GM12878 (cell line): ENCODE results near the gene ACVR2A. TPM values are rescaled to one million over a fixed set of nuclear protein-coding genes. Genes with fewer than 3 reads are reported as not detected.

Experiments
- ATAC-seq: fragments of 200-7000 bp; cut with Tn5 transposase; 3 replicates; pipeline ENCODE4 v1.9.1; 2020; ENCODE audit warnings: mild to moderate bottlenecking, moderate library complexity
- BruUV-seq: library from RNA; stranded (reverse); fragments of 400-500 nt; replicated peaks from 2 replicates; lab custom pipeline; 2021; lab: Mats Ljungman, UMichigan
- CTCF ChIA-PET: fragments of 300-600 bp; sonication (Branson Sonifier 250); formaldehyde crosslinking; extraction: SDS; loops from one replicate; lab custom pipeline; 2021; ENCODE audit warnings: inconsistent platforms; lab: Yijun Ruan, JAX
- POLR2A ChIA-PET: fragments of 350-600 bp; formaldehyde crosslinking; extraction: SDS; loops from one replicate; lab custom pipeline; 2021; ENCODE audit warnings: inconsistent platforms; lab: Charles Lee
- RAD21 ChIA-PET: fragments of 300-600 bp; sonication (Branson Sonifier 250); formaldehyde crosslinking; loops from one replicate; lab custom pipeline; 2023; ENCODE audit warnings: antibody characterized with exemption; ENCODE audit not compliant: unreplicated experiment; lab: Charles Lee
- SMC1A ChIA-PET: fragments of 300-600 bp; sonication (Branson Sonifier 250); formaldehyde crosslinking; loops from one replicate; lab custom pipeline; 2023; ENCODE audit not compliant: unreplicated experiment, uncharacterized antibody; lab: Charles Lee
- DNase-seq: peaks from one replicate; pipeline ENCODE4 v3.0.0-alpha.2; 2011; ENCODE audit warnings: low read depth, low spot score
- FAIRE-seq: peaks from 3 replicates; lab custom pipeline; 2011; peaks lifted over from hg19 to GRCh38; lab: Jason Lieb, UNC
- H2AFZ ChIP-seq: 2 replicates; pipeline ENCODE4 v1.6.0; 2011; ENCODE audit warnings: low read depth, low read length, control low read depth; ENCODE audit not compliant: control insufficient read depth
- H3K27ac ChIP-seq: 2 replicates; pipeline ENCODE4 v1.5.1; 2011; ENCODE audit warnings: control low read depth; ENCODE audit not compliant: control insufficient read depth, insufficient read depth
- H3K27me3 ChIP-seq, 2 experiments: replicated peaks in 1 of 2; 2 replicates each; pipeline versions ENCODE4 v1.6.0 to v1.6.1; 2011; ENCODE audit warnings: low read length in 1 of 2; ENCODE audit not compliant: control insufficient read depth in 2 of 2, insufficient read depth in 2 of 2
- H3K36me3 ChIP-seq, 2 experiments: 2 replicates each; pipeline ENCODE4 v1.5.1; 2011; ENCODE audit warnings: low read length in 1 of 2; ENCODE audit not compliant: control insufficient read depth in 2 of 2, insufficient read depth in 2 of 2
- H3K4me1 ChIP-seq: 2 replicates; pipeline ENCODE4 v1.6.1; 2011; ENCODE audit warnings: mild to moderate bottlenecking, low read length, moderate library complexity, mixed read lengths; ENCODE audit not compliant: control insufficient read depth, insufficient read depth
- H3K4me2 ChIP-seq: 2 replicates; pipeline ENCODE4 v1.6.0; 2011; ENCODE audit warnings: control low read depth; ENCODE audit not compliant: control insufficient read depth, insufficient read depth
- H3K4me3 ChIP-seq: fragments of 200-600 bp; sonication (generic); 2 replicates; pipeline ENCODE4 v1.5.1; 2016
- H3K79me2 ChIP-seq: 2 replicates; pipeline ENCODE4 v1.6.0; 2011; ENCODE audit warnings: low read length; ENCODE audit not compliant: control insufficient read depth, insufficient read depth
- H3K9ac ChIP-seq: 2 replicates; pipeline ENCODE4 v1.8.0; 2011; ENCODE audit warnings: low read length, control low read depth, mixed read lengths; ENCODE audit not compliant: control insufficient read depth, insufficient read depth
- H3K9me3 ChIP-seq: replicated peaks from 3 replicates; pipeline ENCODE4 v1.5.1; 2011; ENCODE audit warnings: mild to moderate bottlenecking, low read length; ENCODE audit not compliant: control insufficient read depth, insufficient read depth
- H4K20me1 ChIP-seq: 2 replicates; pipeline ENCODE4 v1.6.0; 2011; ENCODE audit not compliant: control insufficient read depth, insufficient read depth
- BHLHE40 ChIP-seq, 2 experiments: fragments of 450-650 bp in 1 of 2; IDR thresholded peaks; 2 replicates each; pipeline ENCODE4 v1.6.1; 2011 to 2017; ENCODE audit warnings: low read depth in 2 of 2, borderline replicate concordance in 1 of 2, improper control_type of control experiment in 1 of 2, low read length in 1 of 2, mild to moderate bottlenecking in 1 of 2
- DPF2 ChIP-seq: fragments of 450-650 bp; IDR thresholded peaks from 2 replicates; pipeline ENCODE4 v1.6.1; 2017; ENCODE audit warnings: mild to moderate bottlenecking
- ELK1 ChIP-seq: IDR thresholded peaks from 2 replicates; pipeline ENCODE4 v1.6.1; 2012; ENCODE audit warnings: low read depth, low read length, improper control_type of control experiment
- ETV6 ChIP-seq, 2 experiments: fragments of 450-650 bp in 1 of 2; IDR thresholded peaks in 1 of 2; conservative IDR thresholded peaks in 1 of 2; 2 replicates each; pipeline ENCODE4 v1.6.1; 2014; ENCODE audit warnings: antibody characterized with exemption in 1 of 2, borderline replicate concordance in 1 of 2, low read depth in 1 of 2, mild to moderate bottlenecking in 1 of 2, moderate library complexity in 1 of 2
- GATAD2B ChIP-seq: fragments of 450-650 bp; conservative IDR thresholded peaks from 2 replicates; pipeline ENCODE4 v1.6.1; 2017; ENCODE audit warnings: low read depth, mild to moderate bottlenecking, moderate library complexity
- HDGF ChIP-seq: fragments of 450-650 bp; IDR thresholded peaks from 2 replicates; pipeline ENCODE4 v1.6.1; 2016; ENCODE audit warnings: antibody characterized with exemption
- KAT2A ChIP-seq: conservative IDR thresholded peaks from 2 replicates; pipeline ENCODE4 v1.6.1; 2011; ENCODE audit warnings: low read depth, low read length; ENCODE audit not compliant: control insufficient read depth
- MTA2 ChIP-seq: fragments of 450-650 bp; IDR thresholded peaks from 2 replicates; pipeline ENCODE4 v1.6.1; 2016; ENCODE audit warnings: low read depth, mild to moderate bottlenecking, moderate library complexity
- RAD21 ChIP-seq: IDR thresholded peaks from 2 replicates; pipeline ENCODE4 v1.6.1; 2011; ENCODE audit warnings: mild to moderate bottlenecking, low read depth, low read length, moderate library complexity; ENCODE audit not compliant: insufficient read depth
- SMARCA5 ChIP-seq: fragments of 450-650 bp; IDR thresholded peaks from 2 replicates; pipeline ENCODE4 v1.6.1; 2017; ENCODE audit warnings: mild to moderate bottlenecking
- SMC3 ChIP-seq: IDR thresholded peaks from 2 replicates; pipeline ENCODE4 v1.6.1; 2011; ENCODE audit warnings: low read length, improper control_type of control experiment, borderline replicate concordance
- SREBF2 ChIP-seq: IDR thresholded peaks from 2 replicates; pipeline ENCODE4 v1.6.1; 2012; ENCODE audit warnings: mild to moderate bottlenecking, low read length
- ZBED1 ChIP-seq: IDR thresholded peaks from 2 replicates; pipeline ENCODE4 v1.6.1; 2016; ENCODE audit warnings: borderline replicate concordance
- WGBS: methylation state at CpG from one replicate; pipeline ENCODE4 v1.1.6; 2016; ENCODE audit warnings: low lambda C conversion rate; ENCODE audit not compliant: insufficient replicate concordance, insufficient coverage; ENCODE audit errors: missing lambda C conversion rate; 5-methylcytosine and 5-hydroxymethylcytosine counted together
- in situ Hi-C: fragments of 300-500 bp; cut with MboI; formaldehyde crosslinking; loops from 9 replicates; pipeline ENCODE4 v1.14.3; 2018; ENCODE audit warnings: mixed read lengths
- intact Hi-C: fragments of 100-400 bp; cut with micrococcal nuclease; formaldehyde crosslinking; loops from one replicate; pipeline ENCODE4 v1.14.2; 2022; ENCODE audit not compliant: unreplicated experiment
- polyA plus RNA-seq, 11 experiments: library from polyadenylated mRNA; depleted of rRNA in 4 of 11; unstranded in 6 of 11; stranded (reverse) in 5 of 11; fragments of >200 nt; fragmentation: Nextera tagmentation in 4 of 11; fragmentation: Illumina TruSeq in 1 of 11; extraction: Ambion mirVana in 4 of 11; extraction: Trizol in 1 of 11; gene quantifications; 1 replicate in 1 of 11; 2 replicates in 10 of 11; pipeline versions ENCODE4 v1.2.1 to v1.2.3, GENCODE V29; 2011 to 2016; ENCODE audit warnings: inconsistent platforms in 2 of 11, missing spikeins in 2 of 11, low read depth in 1 of 11
- total RNA-seq, 4 experiments: library from RNA; depleted of rRNA in 3 of 4; stranded (reverse); fragments of >200 nt in 3 of 4; fragmentation: Illumina TruSeq in 1 of 4; extraction: Trizol in 1 of 4; gene quantifications; 2 replicates each; pipeline versions ENCODE4 v1.2.1 to v1.2.3, GENCODE V29; 2013 to 2021
- TF ChIP-seq, protein P1 (sequence below), 3 experiments: IDR thresholded peaks in 2 of 3; conservative IDR thresholded peaks in 1 of 3; 2 replicates each; pipeline ENCODE4 v1.5.1; 2011; ENCODE audit warnings: low read depth in 3 of 3, low read length in 3 of 3, mild to moderate bottlenecking in 3 of 3, control low read depth in 2 of 3, moderate library complexity in 2 of 3, inconsistent platforms in 1 of 3, mixed read lengths in 1 of 3; ENCODE audit not compliant: control insufficient read depth in 2 of 3, insufficient read depth in 1 of 3; ENCODE audit errors: extremely low read depth in 1 of 3

Gene ACVR2A
- total and polyA plus RNA-seq, 10 of the 15 experiments (the other 5 are each of a cell fraction or from before 2014, with no cell fraction given) = 0.42 to 3.0 (median 1.7) TPM

DNA sequence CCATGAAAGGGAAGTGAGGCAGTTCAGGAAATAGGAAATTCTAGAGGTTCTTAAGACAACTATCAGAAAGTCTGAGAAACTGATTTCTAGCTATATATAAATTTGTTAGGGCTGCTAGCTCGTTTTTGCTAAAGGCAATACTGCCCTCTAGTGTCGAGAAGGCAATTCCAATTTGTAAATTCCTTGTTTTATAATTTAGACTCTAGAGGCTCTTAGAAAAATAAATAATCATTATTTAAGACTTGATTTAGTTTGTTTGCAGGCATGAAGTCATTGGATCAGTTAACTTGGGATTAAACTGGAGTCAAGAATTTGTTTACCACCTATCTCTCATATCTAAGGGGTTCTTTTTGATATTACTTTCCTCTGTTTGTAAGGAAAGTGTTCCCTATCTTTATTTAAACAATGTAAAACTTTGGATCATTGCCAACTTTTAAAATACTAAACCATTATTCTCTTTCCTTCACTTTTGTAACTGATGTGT lies 66.2 kb downstream of the ACVR2A start:
- TF ChIP-seq ZBED1 = no peak
- TF ChIP-seq DPF2 = no peak
- peak; percentile 73; the same call in 1 of the 2 replicates for TF ChIP-seq SMC3
- TF ChIP-seq SREBF2 = no peak
- TF ChIP-seq, protein P1, sequence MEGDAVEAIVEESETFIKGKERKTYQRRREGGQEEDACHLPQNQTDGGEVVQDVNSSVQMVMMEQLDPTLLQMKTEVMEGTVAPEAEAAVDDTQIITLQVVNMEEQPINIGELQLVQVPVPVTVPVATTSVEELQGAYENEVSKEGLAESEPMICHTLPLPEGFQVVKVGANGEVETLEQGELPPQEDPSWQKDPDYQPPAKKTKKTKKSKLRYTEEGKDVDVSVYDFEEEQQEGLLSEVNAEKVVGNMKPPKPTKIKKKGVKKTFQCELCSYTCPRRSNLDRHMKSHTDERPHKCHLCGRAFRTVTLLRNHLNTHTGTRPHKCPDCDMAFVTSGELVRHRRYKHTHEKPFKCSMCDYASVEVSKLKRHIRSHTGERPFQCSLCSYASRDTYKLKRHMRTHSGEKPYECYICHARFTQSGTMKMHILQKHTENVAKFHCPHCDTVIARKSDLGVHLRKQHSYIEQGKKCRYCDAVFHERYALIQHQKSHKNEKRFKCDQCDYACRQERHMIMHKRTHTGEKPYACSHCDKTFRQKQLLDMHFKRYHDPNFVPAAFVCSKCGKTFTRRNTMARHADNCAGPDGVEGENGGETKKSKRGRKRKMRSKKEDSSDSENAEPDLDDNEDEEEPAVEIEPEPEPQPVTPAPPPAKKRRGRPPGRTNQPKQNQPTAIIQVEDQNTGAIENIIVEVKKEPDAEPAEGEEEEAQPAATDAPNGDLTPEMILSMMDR (IDR thresholded peaks at IDR 0.05 in 2 of 3, conservative IDR thresholded peaks at IDR 0.05 in 1 of 3; ENCODE audit: control insufficient read depth in 2 of 3, extremely low read depth in 1 of 3, insufficient read depth in 1 of 3, low read depth in 3 of 3, low read length in 3 of 3) = peak; percentile 48 to 73 (median 50); a peak in 5 of 6 replicates
- TF ChIP-seq ETV6 (conservative IDR thresholded peaks at IDR 0.05 in 1 of 2, IDR thresholded peaks at IDR 0.05 in 1 of 2; ENCODE audit: borderline replicate concordance in 1 of 2, low read depth in 1 of 2) = no peak
- no peak for TF ChIP-seq MTA2
- no peak for TF ChIP-seq HDGF
- TF ChIP-seq SMARCA5 = no peak
- TF ChIP-seq GATAD2B = no peak
- TF ChIP-seq KAT2A = no peak
- TF ChIP-seq BHLHE40 (IDR thresholded peaks at IDR 0.05; ENCODE audit: borderline replicate concordance in 1 of 2, low read depth in 2 of 2, low read length in 1 of 2) = no peak
- peak; percentile 92 for TF ChIP-seq RAD21
- TF ChIP-seq ELK1 = no peak
- RAD21 ChIA-PET = interaction anchor here (0.7 to 5.3 kb wide), 34 partner anchors 9 to 1182 kb away, joined by 3 to 92 read pairs (median 4); no protein-coding TSS in a partner anchor
- H4K20me1 ChIP-seq = no peaks in the 10 kb centered on the region
- H3K4me1 ChIP-seq = no peaks in the 10 kb centered on the region; the same call in 1 of the 2 replicates
- H3K4me2 ChIP-seq = no peak overlapping the region
- H3K4me3 ChIP-seq = no peak overlapping the region
- no TSS peak for BruUV-seq
- POLR2A ChIA-PET = interaction anchor here (1.0 kb wide), 1 partner anchor 866 kb away, joined by 3 read pairs; no protein-coding TSS in a partner anchor
- CTCF ChIA-PET = interaction anchor here (0.5 to 5.6 kb wide), 44 partner anchors 9 to 1251 kb away, joined by 3 to 140 read pairs (median 3); no protein-coding TSS in a partner anchor
- DNase-seq (peak; percentile 21), FAIRE-seq (peak; percentile 90), ATAC-seq (peak; percentile 65)
- H3K36me3 ChIP-seq = no peaks in the 10 kb centered on the region
- WGBS = 0% methylated on average over 2 of the region's 2 CpGs
- SMC1A ChIA-PET = interaction anchor here (0.6 to 5.7 kb wide), 34 partner anchors 12 to 1197 kb away, joined by 3 to 87 read pairs (median 4); no protein-coding TSS in a partner anchor
- no peaks in the 10 kb centered on the region for H3K27me3 ChIP-seq
- H3K27ac ChIP-seq = no peak overlapping the region
- H2AFZ ChIP-seq = no peak overlapping the region
- in situ Hi-C loops (loop anchor here (5.0 to 10.0 kb wide), 4 partner anchors 824 to 1176 kb away; no protein-coding TSS in a partner anchor), intact Hi-C loops (loop anchor here (1.0 to 5.0 kb wide), 7 partner anchors 274 to 1176 kb away; no protein-coding TSS in a partner anchor)
- no peaks in the 10 kb centered on the region for H3K79me2 ChIP-seq
- no peak overlapping the region for H3K9ac ChIP-seq
- no peaks in the 10 kb centered on the region for H3K9me3 ChIP-seq
